Measurements from ENCODE around the gene ATMIN.

Gene ATMIN

GRCh38 chr16:81004646-81005353, 30.8 kb upstream of the ATMIN start:
- DNase-seq: peak; percentile 73 to 81 (median 75)
- Histone ChIP-seq H3K27ac (ENCODE audit: insufficient read depth in 1 of 2, low read depth in 1 of 2, low read length in 2 of 2, poor library complexity in 1 of 2, severe bottlenecking in 2 of 2) (peak overlapping the region; percentile 46 to 82), H3K36me3 (ENCODE audit: control insufficient read depth in 4 of 4, insufficient read depth in 4 of 4, low read length in 3 of 4) (peaks cover 0 to 3% (median 0%) of the 10 kb centered on the region in 4 experiments), H3K4me1 (ENCODE audit: control extremely low read depth in 1 of 4, control insufficient read depth in 4 of 4, insufficient read depth in 4 of 4, low read length in 3 of 4) (peaks cover 8 to 38% (median 30%) of the 10 kb centered on the region in 4 experiments), H3K27me3 (replicated peaks in 2 of 5; ENCODE audit: control insufficient read depth in 4 of 5, insufficient read depth in 5 of 5, low read length in 4 of 5) (no peaks in the 10 kb centered on the region), H3K9me3 (ENCODE audit: control extremely low read depth in 1 of 5, control insufficient read depth in 4 of 5, insufficient read depth in 2 of 5, low read depth in 1 of 5, low read length in 4 of 5) (no peaks in the 10 kb centered on the region), H3K4me3 (ENCODE audit: control insufficient read depth in 1 of 7, extremely low read depth in 1 of 7, insufficient read depth in 4 of 7, low read depth in 2 of 7, low read length in 6 of 7) (peak overlapping the region in 6 of 7 experiments; percentile 41 to 97 (median 62))
- WGBS (ENCODE audit: insufficient coverage): 86% methylated on average over 8 of the region's 14 CpGs
- CTCF ChIA-PET: interaction anchor here (0.8 to 3.5 kb wide), 13 partner anchors 11 to 73 kb away, joined by 3 to 20 read pairs (median 5); partner anchors contain the start of gene ATMIN
- POLR2A ChIA-PET: interaction anchor here (0.6 kb wide), 1 partner anchor 18 kb away, joined by 3 read pairs; no protein-coding TSS in a partner anchor

- WGBS (ENCODE audit: insufficient coverage): 31% methylated on average over 9 of the region's 18 CpGs
- ChIA-PET POLR2A (no interaction called here), CTCF (interaction anchor here (1.5 to 3.5 kb wide), 4 partner anchors 12 to 31 kb away, joined by 4 to 20 read pairs (median 9); partner anchors contain the start of gene ATMIN)
- peak in 1 of 3 donors; percentile 10 for DNase-seq
- Histone ChIP-seq H3K9me3 (ENCODE audit: control extremely low read depth in 1 of 5, control insufficient read depth in 4 of 5, insufficient read depth in 2 of 5, low read depth in 1 of 5, low read length in 4 of 5) (no peaks in the 10 kb centered on the region), H3K4me1 (ENCODE audit: control extremely low read depth in 1 of 4, control insufficient read depth in 4 of 4, insufficient read depth in 4 of 4, low read length in 3 of 4) (peaks cover 8 to 38% (median 30%) of the 10 kb centered on the region in 4 experiments), H3K27me3 (replicated peaks in 2 of 5; ENCODE audit: control insufficient read depth in 4 of 5, insufficient read depth in 5 of 5, low read length in 4 of 5) (no peaks in the 10 kb centered on the region), H3K27ac (ENCODE audit: insufficient read depth in 1 of 2, low read depth in 1 of 2, low read length in 2 of 2, poor library complexity in 1 of 2, severe bottlenecking in 2 of 2) (peak overlapping the region; percentile 98 to 99), H3K36me3 (ENCODE audit: control insufficient read depth in 4 of 4, insufficient read depth in 4 of 4, low read length in 3 of 4) (peaks cover 0 to 3% (median under 1%) of the 10 kb centered on the region in 4 experiments), H3K4me3 (ENCODE audit: control insufficient read depth in 1 of 7, extremely low read depth in 1 of 7, insufficient read depth in 4 of 7, low read depth in 2 of 7, low read length in 6 of 7) (peak overlapping the region; percentile 89 to 97 (median 92))
These were observed 30.0 kb upstream of the ATMIN start for GRCh38 chr16:81005610-81006161.

GRCh38 chr16:81006211-81006812, 29.3 kb upstream of the ATMIN start:
- POLR2A ChIA-PET: interaction anchor here (0.6 to 1.8 kb wide), 3 partner anchors 10 to 500 kb away, joined by 3 to 5 read pairs (median 4); partner anchors contain the start of gene ATMIN
- Histone ChIP-seq H3K27me3 (replicated peaks in 2 of 5; ENCODE audit: control insufficient read depth in 4 of 5, insufficient read depth in 5 of 5, low read length in 4 of 5) (no peaks in the 10 kb centered on the region), H3K36me3 (ENCODE audit: control insufficient read depth in 4 of 4, insufficient read depth in 4 of 4, low read length in 3 of 4) (peaks cover 0 to 6% (median 0%) of the 10 kb centered on the region in 4 experiments), H3K4me1 (ENCODE audit: control extremely low read depth in 1 of 4, control insufficient read depth in 4 of 4, insufficient read depth in 4 of 4, low read length in 3 of 4) (peaks cover 8 to 38% (median 30%) of the 10 kb centered on the region in 4 experiments), H3K9me3 (ENCODE audit: control extremely low read depth in 1 of 5, control insufficient read depth in 4 of 5, insufficient read depth in 2 of 5, low read depth in 1 of 5, low read length in 4 of 5) (no peaks in the 10 kb centered on the region), H3K27ac (ENCODE audit: insufficient read depth in 1 of 2, low read depth in 1 of 2, low read length in 2 of 2, poor library complexity in 1 of 2, severe bottlenecking in 2 of 2) (peak overlapping the region; percentile 98 to 99), H3K4me3 (ENCODE audit: control insufficient read depth in 1 of 7, extremely low read depth in 1 of 7, insufficient read depth in 4 of 7, low read depth in 2 of 7, low read length in 6 of 7) (peak overlapping the region; percentile 89 to 97 (median 92))
- peak in 1 of 3 donors; percentile 45 for DNase-seq
- CTCF ChIA-PET: interaction anchor here (0.5 to 1.8 kb wide), 6 partner anchors 9 to 106 kb away, joined by 3 to 6 read pairs (median 3); partner anchors contain the start of gene ATMIN
- 0% methylated on average over 42 of the region's 50 CpGs for WGBS (ENCODE audit: insufficient coverage)

- peak; percentile 99 to 100 (median 99) for DNase-seq
- Histone ChIP-seq H3K36me3 (ENCODE audit: control insufficient read depth in 4 of 4, insufficient read depth in 4 of 4, low read length in 3 of 4) (peaks cover 0 to 9% (median 0%) of the 10 kb centered on the region in 4 experiments), H3K27ac (ENCODE audit: insufficient read depth in 1 of 2, low read depth in 1 of 2, low read length in 2 of 2, poor library complexity in 1 of 2, severe bottlenecking in 2 of 2) (peak within 1 kb of the TSS; percentile 98 to 99), H3K4me3 (ENCODE audit: control insufficient read depth in 1 of 7, extremely low read depth in 1 of 7, insufficient read depth in 4 of 7, low read depth in 2 of 7, low read length in 6 of 7) (peak within 1 kb of the TSS; percentile 89 to 97 (median 92)), H3K4me1 (ENCODE audit: control extremely low read depth in 1 of 4, control insufficient read depth in 4 of 4, insufficient read depth in 4 of 4, low read length in 3 of 4) (peaks cover 8 to 38% (median 30%) of the 10 kb centered on the region in 4 experiments), H3K9me3 (ENCODE audit: control extremely low read depth in 1 of 5, control insufficient read depth in 4 of 5, insufficient read depth in 2 of 5, low read depth in 1 of 5, low read length in 4 of 5) (no peaks in the 10 kb centered on the region), H3K27me3 (replicated peaks in 2 of 5; ENCODE audit: control insufficient read depth in 4 of 5, insufficient read depth in 5 of 5, low read length in 4 of 5) (no peaks in the 10 kb centered on the region)
- WGBS (ENCODE audit: insufficient coverage): 0% methylated on average over 69 of the region's 75 CpGs
- ChIA-PET CTCF (interaction anchor here (0.5 to 1.8 kb wide), 6 partner anchors 8 to 105 kb away, joined by 3 to 6 read pairs (median 3); partner anchors contain the start of gene ATMIN), POLR2A (interaction anchor here (0.6 to 1.8 kb wide), 3 partner anchors 10 to 499 kb away, joined by 3 to 5 read pairs (median 4); partner anchors contain the start of gene ATMIN)
These were observed 28.6 kb upstream of the ATMIN start, which contains the start of the genes CENPN and CMC2 for GRCh38 chr16:81006813-81007695. TSS of gene CENPN (plus strand) at chr16:81007214. CDS start at chr16:81011940, 4,726 bp downstream. TSS of gene CMC2 (minus strand) at chr16:81006885. CDS start at chr16:80997394, 9,491 bp downstream.

GRCh38 chr16:81008505-81008789, 27.2 kb upstream of the ATMIN start:
- Histone ChIP-seq H3K4me3 (ENCODE audit: control insufficient read depth in 1 of 7, extremely low read depth in 1 of 7, insufficient read depth in 4 of 7, low read depth in 2 of 7, low read length in 6 of 7) (peak overlapping the region in 6 of 7 experiments; percentile 89 to 97 (median 94)), H3K27ac (ENCODE audit: insufficient read depth in 1 of 2, low read depth in 1 of 2, low read length in 2 of 2, poor library complexity in 1 of 2, severe bottlenecking in 2 of 2) (peak overlapping the region; percentile 77 to 99), H3K36me3 (ENCODE audit: control insufficient read depth in 4 of 4, insufficient read depth in 4 of 4, low read length in 3 of 4) (peaks cover 3 to 22% (median 5%) of the 10 kb centered on the region in 4 experiments), H3K9me3 (ENCODE audit: control extremely low read depth in 1 of 5, control insufficient read depth in 4 of 5, insufficient read depth in 2 of 5, low read depth in 1 of 5, low read length in 4 of 5) (no peaks in the 10 kb centered on the region), H3K4me1 (ENCODE audit: control extremely low read depth in 1 of 4, control insufficient read depth in 4 of 4, insufficient read depth in 4 of 4, low read length in 3 of 4) (peaks cover 8 to 38% (median 27%) of the 10 kb centered on the region in 4 experiments), H3K27me3 (replicated peaks in 2 of 5; ENCODE audit: control insufficient read depth in 4 of 5, insufficient read depth in 5 of 5, low read length in 4 of 5) (no peaks in the 10 kb centered on the region)
- DNase-seq: no peak
- 100% methylated on average over 4 of the region's 12 CpGs for WGBS (ENCODE audit: insufficient coverage)
- POLR2A ChIA-PET: no interaction called here
- CTCF ChIA-PET: interaction anchor here (1.0 kb wide), 1 partner anchor 10 kb away, joined by 3 read pairs; no protein-coding TSS in a partner anchor

- no peaks in the 10 kb centered on the region for H3K27me3 ChIP-seq (replicated peaks in 2 of 5; ENCODE audit: control insufficient read depth in 4 of 5, insufficient read depth in 5 of 5, low read length in 4 of 5)
- ChIA-PET POLR2A (no interaction called here), CTCF (no interaction called here)
- H3K4me3 ChIP-seq (ENCODE audit: control insufficient read depth in 1 of 7, extremely low read depth in 1 of 7, insufficient read depth in 4 of 7, low read depth in 2 of 7, low read length in 6 of 7): no peak overlapping the region
- no peak overlapping the region for H3K27ac ChIP-seq (ENCODE audit: insufficient read depth in 1 of 2, low read depth in 1 of 2, low read length in 2 of 2, poor library complexity in 1 of 2, severe bottlenecking in 2 of 2)
- H3K9me3 ChIP-seq (ENCODE audit: control extremely low read depth in 1 of 5, control insufficient read depth in 4 of 5, insufficient read depth in 2 of 5, low read depth in 1 of 5, low read length in 4 of 5): no peaks in the 10 kb centered on the region
- H3K36me3 ChIP-seq (ENCODE audit: control insufficient read depth in 4 of 4, insufficient read depth in 4 of 4, low read length in 3 of 4): peaks cover 16 to 63% (median 33%) of the 10 kb centered on the region in 4 experiments
- WGBS (ENCODE audit: insufficient coverage): no CpG with 5 or more reads among the region's 3 CpGs
- no peak for DNase-seq
- H3K4me1 ChIP-seq (ENCODE audit: control extremely low read depth in 1 of 4, control insufficient read depth in 4 of 4, insufficient read depth in 4 of 4, low read length in 3 of 4): peaks cover 0 to 10% (median 4%) of the 10 kb centered on the region in 4 experiments
These were observed 22.7 kb upstream of the ATMIN start for GRCh38 chr16:81012974-81013373.
